CD4-positive, alpha-beta T cell treated with Interleukin-4 for 1 hour (primary cell): ENCODE results near the gene SYTL3.
A peak's percentile ranks its signal among the peaks of the same experiment; 100 is the strongest.

Experiments used
- DNase-seq, 2 donors: peaks; one replicate each; pipeline ENCODE4 v3.0.0-alpha.2; 2020 to 2022

The SYTL3 gene

DNA sequence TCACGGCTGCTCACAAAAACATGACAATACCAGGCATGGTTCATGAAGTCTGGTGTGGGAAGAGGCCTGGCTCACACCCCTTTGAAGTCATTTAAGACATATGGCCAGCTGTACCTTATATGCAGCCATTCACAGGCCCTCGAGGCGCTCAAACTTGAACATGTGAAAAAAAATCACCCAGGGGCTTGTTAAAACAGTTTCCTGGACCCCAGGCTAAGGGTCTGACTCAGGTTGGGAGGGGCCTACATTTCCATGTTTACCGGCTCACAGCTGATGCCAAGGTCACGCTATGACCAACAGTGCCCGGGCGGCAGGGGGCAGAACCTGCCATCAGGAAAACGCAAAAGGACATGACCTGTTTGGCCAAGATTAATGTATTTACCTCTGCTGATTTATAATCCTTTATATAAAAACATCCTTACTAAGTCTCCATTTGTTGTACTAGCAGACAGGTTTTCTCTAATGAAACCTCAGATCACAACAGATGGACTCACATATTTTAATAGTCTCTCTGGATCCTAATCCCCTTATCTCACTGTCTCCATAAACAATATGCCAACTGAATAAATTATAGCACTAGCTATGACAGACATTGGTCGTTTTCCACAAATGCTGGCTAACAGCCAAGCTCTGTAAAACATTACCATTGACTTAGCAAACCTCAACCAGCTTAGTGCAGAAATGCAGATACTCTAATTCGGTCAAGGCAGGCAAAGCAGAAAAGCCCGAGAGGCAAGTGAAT is 149.4 kb downstream of the SYTL3 start:
- DNase-seq: no peak

DNA sequence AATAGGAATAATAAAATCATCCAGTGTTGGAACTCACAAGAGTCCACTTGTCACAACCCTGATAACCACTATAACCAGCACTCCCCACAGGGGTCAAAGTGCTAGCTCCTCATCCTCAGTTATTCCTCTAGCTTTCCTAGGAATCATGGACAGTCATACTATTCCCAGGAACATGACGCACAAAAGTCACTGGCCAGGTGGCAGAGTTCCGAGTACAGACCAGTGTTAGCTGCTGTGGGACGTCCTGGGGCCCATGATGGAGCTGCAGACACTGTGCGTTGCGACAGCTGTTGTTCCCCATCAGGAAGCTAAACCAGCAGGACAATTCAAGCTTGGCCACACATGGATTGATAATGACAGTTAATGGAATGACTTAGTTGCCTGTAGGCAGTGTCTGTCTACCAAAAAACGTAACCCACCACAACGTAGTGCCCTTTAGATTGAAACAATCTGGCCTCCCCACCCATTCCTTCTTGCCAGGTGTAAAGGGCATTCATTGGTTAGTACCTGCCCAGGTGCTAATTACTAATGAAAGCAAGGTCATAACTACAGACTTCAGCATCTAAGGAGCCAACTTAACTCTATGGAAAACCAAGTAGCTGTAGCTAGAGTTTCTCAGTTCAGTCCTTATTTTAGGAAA is 151.9 kb downstream of the SYTL3 start:
- no peak for DNase-seq

DNA sequence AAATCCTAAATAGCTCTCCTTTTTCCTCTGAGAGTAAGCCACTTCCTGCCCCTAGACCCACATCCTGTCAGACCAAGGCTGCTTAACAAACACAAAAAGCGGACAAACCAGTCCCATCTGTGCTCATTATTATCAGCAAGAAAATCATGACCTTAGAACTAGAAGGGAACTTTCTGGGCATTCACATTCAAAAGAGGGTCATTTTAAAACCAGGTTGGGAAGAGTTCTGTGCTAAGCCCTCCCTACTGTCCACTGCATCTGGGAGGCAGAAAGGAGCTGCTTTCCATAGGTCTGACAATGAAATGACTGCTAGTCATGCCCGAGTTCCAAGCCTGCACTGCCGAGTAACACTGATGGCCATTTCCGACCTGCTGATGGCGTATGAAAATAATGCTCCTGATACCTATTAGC is 153.9 kb downstream of the SYTL3 start:
- peak; percentile 53 to 79 for DNase-seq

DNA sequence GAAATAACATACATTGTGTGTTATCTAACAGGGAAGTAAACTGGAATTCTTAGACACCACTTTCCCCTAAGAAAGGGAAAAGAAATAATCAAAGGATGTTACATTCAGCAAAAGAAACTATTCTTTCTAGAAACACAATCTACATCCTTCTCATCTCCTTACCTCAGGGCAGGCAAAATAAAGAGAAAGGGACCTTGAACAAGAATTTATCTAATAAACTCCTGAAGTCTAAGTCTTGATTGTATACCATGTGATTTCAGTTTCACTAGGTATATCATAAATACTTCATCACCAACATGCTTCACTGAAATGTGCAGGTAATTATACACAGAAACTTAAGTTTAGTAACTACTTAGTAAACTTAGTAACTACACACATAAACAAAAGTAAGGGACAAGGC is 154.4 kb downstream of the SYTL3 start:
- DNase-seq: no peak

DNA sequence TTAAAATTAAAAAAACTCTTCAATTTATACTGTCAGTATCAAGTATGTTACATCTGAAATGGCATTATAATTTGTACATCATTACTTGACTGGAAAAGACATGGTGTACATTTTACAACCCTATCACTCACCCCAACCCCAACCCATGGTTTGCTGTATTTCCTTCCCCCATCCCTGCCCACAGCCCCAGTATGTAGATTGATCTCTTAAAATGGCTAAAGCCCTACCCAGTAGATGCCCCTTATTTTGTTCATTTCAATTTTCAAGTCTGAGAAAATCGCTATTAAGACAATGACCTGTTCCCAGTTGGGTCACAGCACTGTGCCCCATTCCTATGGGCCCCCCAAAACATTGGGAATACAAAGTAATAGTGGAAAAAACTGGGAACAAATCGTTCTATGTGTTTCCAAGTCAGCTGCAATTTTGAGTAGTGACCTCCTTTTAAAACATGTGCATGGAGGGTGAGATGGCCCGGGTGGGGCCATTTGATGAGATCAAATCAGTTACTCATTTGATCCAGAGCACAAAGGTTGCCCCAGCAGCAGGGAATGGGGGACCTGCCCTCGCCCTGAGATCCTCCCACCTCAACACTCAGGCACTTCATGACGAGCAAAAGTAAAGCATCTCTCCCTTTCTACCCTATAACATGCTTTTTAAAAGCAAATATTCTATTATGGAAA is 156.0 kb downstream of the SYTL3 start:
- DNase-seq: peak in 1 of 2 donors; percentile 40

DNA sequence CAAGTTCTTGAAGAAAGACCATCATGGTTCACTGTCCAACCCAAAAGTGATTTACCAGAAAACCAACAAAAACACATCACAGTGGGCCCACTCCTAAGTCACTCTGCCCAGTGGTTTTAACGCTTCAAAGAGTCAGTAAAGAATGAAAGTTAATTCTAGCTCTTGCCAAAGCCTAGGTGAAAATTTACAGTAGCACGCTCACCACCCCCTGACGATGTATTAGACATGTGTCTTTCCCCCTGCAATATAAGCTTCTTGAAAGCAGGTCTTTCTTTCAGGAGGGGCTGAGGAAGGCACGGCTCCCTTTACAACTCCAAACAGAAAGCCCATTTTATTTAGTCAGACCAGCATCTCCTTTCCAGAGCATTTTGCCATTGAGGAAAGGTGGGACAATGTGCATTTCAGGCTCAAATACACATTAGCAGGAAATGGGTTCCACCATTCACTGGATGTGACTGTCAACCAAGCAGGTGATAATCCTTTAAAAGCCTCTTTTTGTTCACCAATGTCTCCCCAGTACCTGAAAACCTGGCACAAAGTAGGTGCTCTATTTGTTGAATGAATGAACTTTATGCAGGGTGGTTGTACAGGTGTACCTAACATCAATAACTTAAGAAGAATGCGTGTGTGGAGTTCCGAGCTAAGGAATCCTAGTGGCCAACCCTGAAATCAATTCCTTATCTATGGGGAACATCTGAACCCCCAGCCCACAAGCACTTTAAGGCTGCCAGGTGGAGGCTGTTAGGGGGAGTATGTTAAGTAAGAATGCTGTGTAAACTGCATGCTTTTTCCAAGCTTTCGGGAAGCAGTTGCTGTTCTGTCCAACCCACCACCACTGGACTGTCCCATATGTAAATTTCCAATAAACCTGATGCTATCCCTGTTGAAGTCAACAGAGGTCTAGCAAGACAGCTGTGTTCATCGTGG is 157.9 kb downstream of the SYTL3 start:
- DNase-seq: peak in 1 of 2 donors; percentile 53

DNA sequence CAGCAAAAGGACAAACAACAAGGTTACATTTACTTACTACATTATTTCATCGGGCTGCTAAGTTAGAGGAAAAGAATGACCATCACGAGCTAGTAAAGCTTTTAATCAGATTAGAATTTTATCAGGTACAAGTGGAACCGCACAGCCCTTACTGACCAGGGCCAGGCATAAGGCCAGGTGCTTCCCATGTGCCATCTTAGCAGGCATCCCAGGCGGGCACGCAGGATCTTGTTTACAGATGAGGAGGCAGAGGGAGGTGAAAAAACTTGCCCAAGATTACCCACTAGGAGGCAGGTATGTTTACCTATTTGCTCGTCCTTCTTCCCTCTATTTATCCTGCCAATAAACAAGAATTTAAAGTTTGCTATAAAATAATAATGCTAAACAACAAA is 158.6 kb downstream of the SYTL3 start:
- DNase-seq: no peak

DNA sequence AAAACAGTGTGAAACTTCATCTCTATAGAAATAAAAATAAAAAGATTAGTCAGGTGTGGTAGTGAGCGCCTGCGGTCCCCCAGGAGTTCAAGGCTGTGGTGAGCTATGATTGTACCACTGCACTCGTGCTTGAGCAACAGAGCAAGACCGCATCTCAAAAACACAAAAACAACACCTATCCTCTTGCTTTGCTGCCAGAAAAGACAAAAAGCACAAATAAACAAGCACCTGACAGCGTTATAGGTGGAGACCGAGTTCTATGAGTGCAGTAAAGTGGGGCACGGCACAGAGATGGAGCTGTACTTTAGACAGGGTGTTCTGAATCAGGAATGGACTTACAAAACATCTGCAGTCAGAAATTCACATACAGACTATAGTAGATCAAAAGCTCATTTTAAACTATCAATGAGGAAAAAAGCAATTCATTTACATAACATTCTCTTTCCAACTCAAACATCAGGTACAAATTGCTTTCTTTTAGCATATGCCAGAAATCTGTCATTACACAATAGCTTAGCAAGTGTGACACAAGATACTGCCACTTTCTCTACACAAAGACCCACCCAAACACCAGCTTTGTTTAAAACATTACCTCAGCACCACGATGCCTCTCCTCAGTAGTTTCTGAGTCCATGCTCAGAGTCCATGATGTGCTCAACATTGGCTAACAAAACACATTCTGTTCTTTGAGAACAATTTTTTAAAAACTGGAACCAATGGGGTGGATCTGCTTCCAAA is 159.3 kb downstream of the SYTL3 start:
- peak; percentile 68 to 75 for DNase-seq

DNA sequence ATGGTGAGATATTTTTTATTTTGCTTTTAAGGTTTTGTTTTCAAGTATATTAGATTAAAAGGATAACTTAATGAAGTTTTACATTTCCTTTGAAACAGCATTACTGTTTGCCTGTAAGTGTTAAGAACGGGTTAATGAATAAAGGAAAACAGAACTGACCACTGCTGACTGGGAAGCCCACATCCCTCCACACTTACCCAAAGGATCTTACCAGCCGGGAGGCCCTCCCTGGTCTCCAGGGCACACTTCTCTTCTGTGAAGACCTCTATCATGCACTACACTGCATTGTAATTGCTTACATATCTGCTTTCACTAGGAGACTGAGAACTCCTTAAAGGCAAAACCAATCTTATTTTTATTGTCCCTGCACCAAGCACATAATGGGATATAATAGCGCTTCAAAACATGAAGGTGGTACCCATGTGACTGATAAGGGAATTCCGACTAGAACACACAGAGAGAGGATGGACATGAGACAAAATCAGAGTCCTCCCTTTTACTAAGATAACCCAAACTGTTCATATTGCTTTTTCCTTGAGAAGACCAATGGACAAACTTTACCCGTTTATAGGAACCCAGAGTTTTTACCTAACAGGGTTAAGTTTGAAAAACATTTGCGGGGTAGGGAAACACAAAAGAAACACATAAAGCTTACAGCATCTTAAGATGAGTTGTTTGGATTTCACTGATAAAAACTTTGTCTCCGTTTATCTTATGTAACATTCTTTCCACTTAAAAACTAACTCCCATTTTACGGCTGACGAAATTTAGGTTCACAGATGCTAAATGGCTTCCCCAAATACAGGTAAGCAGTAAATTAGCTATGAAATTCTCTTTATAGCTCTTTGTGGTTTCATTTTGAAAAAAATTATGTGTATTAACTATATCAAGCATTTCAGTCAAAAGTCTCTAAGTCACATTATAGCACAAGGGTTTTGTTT is 160.6 kb downstream of the SYTL3 start:
- peak in 1 of 2 donors; percentile 27 for DNase-seq

DNA sequence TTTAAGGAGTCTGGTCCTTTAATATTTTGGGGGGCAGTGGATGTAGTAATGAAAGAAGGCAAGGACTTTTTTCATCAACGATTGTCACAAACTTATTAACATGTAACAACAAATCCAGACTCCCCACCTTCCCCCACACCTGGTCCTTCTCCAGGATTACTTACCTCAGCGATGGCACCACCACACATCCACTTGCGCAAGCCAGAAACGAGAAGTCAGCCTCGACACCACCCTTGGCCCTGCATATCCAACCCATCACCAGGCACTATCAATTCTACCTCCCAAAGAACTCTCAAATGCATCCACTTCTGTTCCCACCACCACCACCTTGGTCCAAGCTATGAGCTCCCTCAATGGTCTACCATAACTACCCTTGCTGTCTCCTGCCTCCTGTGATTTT is 162.8 kb downstream of the SYTL3 start:
- DNase-seq: no peak

DNA sequence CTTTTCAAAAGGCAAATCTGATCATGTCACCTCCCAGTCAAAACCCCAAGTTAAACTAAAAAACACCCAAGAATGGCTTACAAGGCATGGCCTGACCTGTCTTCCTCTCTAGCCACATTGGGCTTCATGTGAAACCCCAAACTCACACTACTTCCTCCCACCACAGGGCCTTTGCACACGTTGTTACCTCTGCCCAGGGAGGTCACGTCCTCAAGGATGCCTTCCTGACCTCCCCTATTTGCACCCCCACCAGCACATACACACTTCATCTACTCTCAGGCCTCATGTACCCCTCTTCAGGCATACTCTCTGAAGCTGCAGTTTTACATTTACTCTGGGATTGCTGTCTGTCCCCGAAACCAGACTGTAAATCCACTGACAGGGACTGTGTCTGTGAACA is 163.2 kb downstream of the SYTL3 start:
- peak in 1 of 2 donors; percentile 62 for DNase-seq
